MM.1S (cell line): Measurements from ENCODE around the gene RESF1.

Experiments used
- DNase-seq: peaks from one replicate; pipeline ENCODE4 v3.0.0-alpha.2; 2015
- H2AFZ ChIP-seq: fragments of 300-600 bp; sonication (generic); 2 replicates; pipeline ENCODE4 v1.6.0; 2016; ENCODE audit warnings: antibody characterized with exemption, low read length
- H3F3A ChIP-seq: fragments of 300-600 bp; sonication (generic); 2 replicates; pipeline ENCODE4 v1.6.1; 2016; ENCODE audit warnings: mild to moderate bottlenecking, antibody characterized with exemption, low read length, moderate library complexity, mixed read lengths; ENCODE audit not compliant: insufficient read depth
- H3K27ac ChIP-seq: fragments of 300-600 bp; sonication (generic); 2 replicates; pipeline ENCODE4 v1.5.1; 2016; ENCODE audit warnings: mild to moderate bottlenecking, low read length
- H3K27me3 ChIP-seq: fragments of 300-600 bp; sonication (generic); replicated peaks from 2 replicates; pipeline ENCODE4 v1.6.0; 2016; ENCODE audit warnings: low read length; ENCODE audit not compliant: insufficient read depth
- H3K36me3 ChIP-seq: fragments of 300-600 bp; sonication (generic); replicated peaks from 2 replicates; pipeline ENCODE4 v1.6.1; 2016; ENCODE audit warnings: mild to moderate bottlenecking, low read length, mixed read lengths; ENCODE audit not compliant: insufficient read depth
- H3K4me1 ChIP-seq: fragments of 300-600 bp; sonication (generic); 2 replicates; pipeline ENCODE4 v1.6.1; 2016; ENCODE audit warnings: low read length, mixed read lengths
- H3K4me2 ChIP-seq: fragments of 300-600 bp; sonication (generic); 2 replicates; pipeline ENCODE4 v1.6.0; 2016; ENCODE audit warnings: low read depth, low read length
- H3K4me3 ChIP-seq: fragments of 300-600 bp; sonication (generic); 2 replicates; pipeline ENCODE4 v1.5.1; 2016; ENCODE audit warnings: low read length, mixed read lengths
- H3K79me2 ChIP-seq: fragments of 300-600 bp; sonication (generic); 2 replicates; pipeline ENCODE4 v1.6.1; 2016; ENCODE audit warnings: mixed run types, low read length, mixed read lengths
- H3K9ac ChIP-seq: fragments of 300-600 bp; sonication (generic); 2 replicates; pipeline ENCODE4 v1.6.1; 2016; ENCODE audit warnings: low read length, mixed read lengths
- H3K9me2 ChIP-seq: fragments of 300-600 bp; sonication (generic); replicated peaks from 2 replicates; pipeline ENCODE4 v1.6.1; 2016; ENCODE audit warnings: mild to moderate bottlenecking, low read length, mixed read lengths; ENCODE audit not compliant: insufficient read depth
- H3K9me3 ChIP-seq: fragments of 300-600 bp; sonication (generic); replicated peaks from 2 replicates; pipeline ENCODE4 v1.6.1; 2016; ENCODE audit warnings: mild to moderate bottlenecking, low read length, mixed read lengths; ENCODE audit not compliant: insufficient read depth
- H4K20me1 ChIP-seq: fragments of 300-600 bp; sonication (generic); 2 replicates; pipeline ENCODE4 v1.6.1; 2016; ENCODE audit warnings: mild to moderate bottlenecking, low read length, moderate library complexity, mixed read lengths; ENCODE audit not compliant: insufficient read depth
- CTCF ChIP-seq: fragments of 300-600 bp; sonication (generic); IDR thresholded peaks from 2 replicates; pipeline ENCODE4 v1.5.1; 2016; ENCODE audit warnings: antibody characterized with exemption, low read length, mixed read lengths
- EZH2 ChIP-seq: fragments of 300-600 bp; sonication (generic); optimal IDR thresholded peaks from 2 replicates; pipeline ENCODE3; 2017; ENCODE audit warnings: low read depth, mild to moderate bottlenecking, antibody characterized with exemption, low read length, mixed read lengths
- EZH2phosphoT487 ChIP-seq: fragments of 300-600 bp; sonication (generic); IDR thresholded peaks from 2 replicates; pipeline ENCODE4 v1.6.1; 2018; ENCODE audit warnings: antibody characterized with exemption, low read length

The RESF1 gene

GRCh38 chr12:31965090-31965489 is 5.9 kb downstream of the RESF1 start:
- DNase-seq = no peak
- peaks cover 39% of the 10 kb centered on the region for H3K36me3 ChIP-seq
- H3K9me2 ChIP-seq = no peaks in the 10 kb centered on the region
- H3K9me3 ChIP-seq = no peaks in the 10 kb centered on the region
- no peaks in the 10 kb centered on the region for H3K27me3 ChIP-seq
- H3K4me2 ChIP-seq = no peak overlapping the region
- no peak overlapping the region for H3K9ac ChIP-seq
- peaks cover 96% of the 10 kb centered on the region for H3K79me2 ChIP-seq
- H4K20me1 ChIP-seq = no peaks in the 10 kb centered on the region
- H3K4me1 ChIP-seq = 0 out of 2 replicates have a peak, but pooled peaks cover 7% of the 10 kb centered on the region
- TF ChIP-seq EZH2phosphoT487 (no peak), CTCF (no peak), EZH2 (no peak)
- no peak overlapping the region for H2AFZ ChIP-seq
- H3K27ac ChIP-seq = no peak overlapping the region
- H3F3A ChIP-seq = 0 out of 2 replicates have a peak, but pooled peaks cover 6% of the 10 kb centered on the region
- no peak overlapping the region for H3K4me3 ChIP-seq

DNA sequence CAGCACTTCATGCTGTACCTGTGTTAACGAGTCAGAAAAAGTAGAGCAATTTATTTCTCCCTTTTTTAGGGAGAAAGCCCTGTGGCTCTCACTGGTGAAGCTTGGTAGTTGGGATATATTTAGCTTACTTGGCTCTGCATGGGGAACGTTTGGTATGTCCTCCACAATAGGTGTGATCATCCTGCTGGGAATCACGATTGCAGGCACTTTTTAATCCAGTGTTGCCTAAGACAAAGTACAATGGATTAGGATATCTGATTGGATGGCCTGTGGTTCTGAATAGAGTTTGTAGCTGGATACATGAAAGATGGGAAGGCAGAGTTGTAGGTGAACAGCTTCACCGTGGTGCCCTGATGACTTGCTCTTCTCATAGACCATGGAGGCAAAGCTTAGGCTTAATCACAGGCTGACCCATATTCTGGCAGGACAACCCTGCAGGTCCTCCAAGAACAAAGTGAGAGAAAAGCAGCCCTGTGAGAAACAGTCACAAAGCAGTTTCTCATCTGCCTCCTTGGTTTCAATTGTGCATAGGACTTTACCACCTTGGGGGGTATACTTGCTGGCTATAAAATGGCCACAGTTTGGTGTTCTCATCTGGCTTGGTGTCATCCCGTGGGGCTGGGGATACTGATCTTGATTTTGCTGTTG is 7.5 kb downstream of the RESF1 start:
- Histone ChIP-seq H3K4me1 (0 out of 2 replicates have a peak, but pooled peaks cover under 1% of the 10 kb centered on the region), H3K9ac (no peak overlapping the region), H3K27me3 (no peaks in the 10 kb centered on the region), H3K27ac (no peak overlapping the region), H3K4me2 (no peak overlapping the region), H3K4me3 (no peak overlapping the region), H3K36me3 (peaks cover 52% of the 10 kb centered on the region), H3F3A (no peaks in the 10 kb centered on the region), H3K9me3 (no peaks in the 10 kb centered on the region), H3K9me2 (no peaks in the 10 kb centered on the region), H2AFZ (no peak overlapping the region), H3K79me2 (peaks cover 95% of the 10 kb centered on the region), H4K20me1 (no peaks in the 10 kb centered on the region)
- TF ChIP-seq CTCF (no peak), EZH2 (no peak), EZH2phosphoT487 (no peak)
- no peak for DNase-seq

DNA sequence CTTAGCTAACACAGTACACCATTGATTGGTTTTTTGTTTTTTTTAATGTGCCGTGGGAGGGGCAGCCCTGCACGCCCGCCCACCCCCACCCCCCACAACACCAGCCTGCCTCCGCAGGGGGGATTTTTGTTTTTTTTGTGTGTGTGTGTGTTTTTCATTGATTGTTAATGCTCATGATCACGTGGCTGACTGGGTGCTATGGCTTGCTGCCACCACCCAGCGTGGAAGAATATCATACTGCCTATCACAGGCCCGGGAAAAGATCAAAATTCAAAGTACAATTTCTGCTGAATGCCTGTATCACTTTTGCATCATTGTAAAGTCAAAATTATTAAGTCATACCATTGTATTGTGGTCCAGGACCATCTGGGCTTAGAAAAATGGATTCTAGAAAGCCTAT is 8.3 kb downstream of the RESF1 start:
- TF ChIP-seq EZH2 (no peak), CTCF (no peak), EZH2phosphoT487 (no peak)
- H3K79me2 ChIP-seq = peaks cover 91% of the 10 kb centered on the region
- no peak overlapping the region for H3K9ac ChIP-seq
- no peaks in the 10 kb centered on the region for H4K20me1 ChIP-seq
- no peaks in the 10 kb centered on the region for H3K4me1 ChIP-seq
- H3K4me3 ChIP-seq = no peak overlapping the region
- H3F3A ChIP-seq = no peaks in the 10 kb centered on the region
- H3K27ac ChIP-seq = no peak overlapping the region
- H2AFZ ChIP-seq = no peak overlapping the region
- no peak overlapping the region for H3K4me2 ChIP-seq
- H3K9me3 ChIP-seq = no peaks in the 10 kb centered on the region
- H3K9me2 ChIP-seq = no peaks in the 10 kb centered on the region
- no peak for DNase-seq
- no peaks in the 10 kb centered on the region for H3K27me3 ChIP-seq
- peaks cover 55% of the 10 kb centered on the region for H3K36me3 ChIP-seq
